ENCODE results near the gene IL1RN. TPM values are rescaled to one million over a fixed set of nuclear protein-coding genes. Genes with fewer than 3 reads are reported as not detected.

The IL1RN gene
- total RNA-seq, 1 experiment from 2014 or later: not detected

GRCh38 chr2:113164930-113165585 is 37.7 kb downstream of the IL1RN start:
- no TSS peak for BruUV-seq (replicated peaks)
- Histone ChIP-seq H3K27ac (ENCODE audit: low read length) (no peak overlapping the region), H3K36me3 (ENCODE audit: control insufficient read depth, insufficient read depth, low read length) (no peaks in the 10 kb centered on the region; the same call in 1 of the 2 replicates), H3K4me1 (ENCODE audit: control insufficient read depth, insufficient read depth, low read length) (no peaks in the 10 kb centered on the region), H3K4me3 (ENCODE audit: low read depth in 2 of 2, low read length in 2 of 2) (no peak overlapping the region), H3K9me3 (ENCODE audit: control insufficient read depth, insufficient read depth, low read depth, low read length) (no peaks in the 10 kb centered on the region), H3K27me3 (ENCODE audit: control insufficient read depth, insufficient read depth, low read length) (no peaks in the 10 kb centered on the region)
- ChIA-PET CTCF (interaction anchor here (0.5 to 0.6 kb wide), 2 partner anchors 27 to 95 kb away, joined by 3 read pairs; no protein-coding TSS in a partner anchor), POLR2A (no interaction called here)
- in situ Hi-C loops (cut with HindIII; ENCODE audit: low pct_unique_long_range_greater_than_20kb, low sequenced_read_pairs) (no loop called here), intact Hi-C loops (cut with micrococcal nuclease; ENCODE audit: unreplicated experiment) (no loop called here)
- ATAC-seq: no peak
- TF ChIP-seq CTCF (IDR thresholded peaks at IDR 0.05): no peak
- TF ChIP-seq TCF7L2 (IDR thresholded peaks at IDR 0.05; ENCODE audit: low read depth, low read length): no peak
- TF ChIP-seq POLR2AphosphoS5 (IDR thresholded peaks at IDR 0.05; ENCODE audit: low read depth, low read length): no peak
- no peak for TF ChIP-seq SIN3A (IDR thresholded peaks at IDR 0.05; ENCODE audit: borderline replicate concordance, insufficient read depth, low read depth, low read length)
- TF ChIP-seq, protein P1, sequence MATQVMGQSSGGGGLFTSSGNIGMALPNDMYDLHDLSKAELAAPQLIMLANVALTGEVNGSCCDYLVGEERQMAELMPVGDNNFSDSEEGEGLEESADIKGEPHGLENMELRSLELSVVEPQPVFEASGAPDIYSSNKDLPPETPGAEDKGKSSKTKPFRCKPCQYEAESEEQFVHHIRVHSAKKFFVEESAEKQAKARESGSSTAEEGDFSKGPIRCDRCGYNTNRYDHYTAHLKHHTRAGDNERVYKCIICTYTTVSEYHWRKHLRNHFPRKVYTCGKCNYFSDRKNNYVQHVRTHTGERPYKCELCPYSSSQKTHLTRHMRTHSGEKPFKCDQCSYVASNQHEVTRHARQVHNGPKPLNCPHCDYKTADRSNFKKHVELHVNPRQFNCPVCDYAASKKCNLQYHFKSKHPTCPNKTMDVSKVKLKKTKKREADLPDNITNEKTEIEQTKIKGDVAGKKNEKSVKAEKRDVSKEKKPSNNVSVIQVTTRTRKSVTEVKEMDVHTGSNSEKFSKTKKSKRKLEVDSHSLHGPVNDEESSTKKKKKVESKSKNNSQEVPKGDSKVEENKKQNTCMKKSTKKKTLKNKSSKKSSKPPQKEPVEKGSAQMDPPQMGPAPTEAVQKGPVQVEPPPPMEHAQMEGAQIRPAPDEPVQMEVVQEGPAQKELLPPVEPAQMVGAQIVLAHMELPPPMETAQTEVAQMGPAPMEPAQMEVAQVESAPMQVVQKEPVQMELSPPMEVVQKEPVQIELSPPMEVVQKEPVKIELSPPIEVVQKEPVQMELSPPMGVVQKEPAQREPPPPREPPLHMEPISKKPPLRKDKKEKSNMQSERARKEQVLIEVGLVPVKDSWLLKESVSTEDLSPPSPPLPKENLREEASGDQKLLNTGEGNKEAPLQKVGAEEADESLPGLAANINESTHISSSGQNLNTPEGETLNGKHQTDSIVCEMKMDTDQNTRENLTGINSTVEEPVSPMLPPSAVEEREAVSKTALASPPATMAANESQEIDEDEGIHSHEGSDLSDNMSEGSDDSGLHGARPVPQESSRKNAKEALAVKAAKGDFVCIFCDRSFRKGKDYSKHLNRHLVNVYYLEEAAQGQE (IDR thresholded peaks at IDR 0.05; ENCODE audit: insufficient read depth in 1 of 2, low read depth in 2 of 2, low read length in 1 of 2): no peak
- DNase-seq (ENCODE audit: low read depth, low spot score): no peak

DNA sequence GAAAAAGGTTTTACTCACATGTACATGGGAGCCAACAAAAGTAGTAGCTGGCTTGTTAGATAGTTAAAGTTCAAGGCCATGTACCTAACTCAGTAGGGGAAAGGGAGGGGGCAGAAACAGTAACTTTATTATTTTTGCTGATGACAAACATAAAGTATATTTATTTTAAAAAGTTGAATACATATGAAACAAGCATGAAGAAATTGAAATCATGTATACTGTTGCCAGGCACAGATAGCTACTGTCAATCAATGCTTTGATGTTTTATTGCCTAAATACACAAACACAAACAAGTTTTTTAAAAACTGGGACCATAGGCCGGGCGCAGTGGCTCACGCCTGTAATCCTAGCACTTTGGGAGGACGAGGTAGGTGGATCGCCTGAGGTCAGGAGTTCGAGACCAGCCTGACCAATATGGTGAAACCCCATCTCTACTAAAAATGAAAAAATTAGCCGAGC is 38.8 kb downstream of the IL1RN start:
- Histone ChIP-seq H3K4me1 (ENCODE audit: control insufficient read depth, insufficient read depth, low read length) (no peaks in the 10 kb centered on the region), H3K27ac (ENCODE audit: low read length) (no peak overlapping the region), H3K9me3 (ENCODE audit: control insufficient read depth, insufficient read depth, low read depth, low read length) (no peaks in the 10 kb centered on the region), H3K36me3 (ENCODE audit: control insufficient read depth, insufficient read depth, low read length) (no peaks in the 10 kb centered on the region; the same call in 1 of the 2 replicates), H3K27me3 (ENCODE audit: control insufficient read depth, insufficient read depth, low read length) (no peaks in the 10 kb centered on the region), H3K4me3 (ENCODE audit: low read depth in 2 of 2, low read length in 2 of 2) (no peak overlapping the region)
- no peak for TF ChIP-seq SIN3A (IDR thresholded peaks at IDR 0.05; ENCODE audit: borderline replicate concordance, insufficient read depth, low read depth, low read length)
- TF ChIP-seq CTCF (IDR thresholded peaks at IDR 0.05): no peak
- TF ChIP-seq, protein P1 (IDR thresholded peaks at IDR 0.05; ENCODE audit: insufficient read depth in 1 of 2, low read depth in 2 of 2, low read length in 1 of 2): no peak
- no peak for TF ChIP-seq POLR2AphosphoS5 (IDR thresholded peaks at IDR 0.05; ENCODE audit: low read depth, low read length)
- no peak for TF ChIP-seq TCF7L2 (IDR thresholded peaks at IDR 0.05; ENCODE audit: low read depth, low read length)
- CTCF ChIA-PET: no interaction called here
- POLR2A ChIA-PET: no interaction called here
- intact Hi-C loops (cut with micrococcal nuclease; ENCODE audit: unreplicated experiment): no loop called here
- DNase-seq (ENCODE audit: low read depth, low spot score) (no peak), ATAC-seq (no peak)
- BruUV-seq (replicated peaks): no TSS peak
- in situ Hi-C loops (cut with HindIII; ENCODE audit: low pct_unique_long_range_greater_than_20kb, low sequenced_read_pairs): no loop called here
